WTC11 (cell line): ENCODE results near the gene OTULIN. TPM values are rescaled to one million over a fixed set of nuclear protein-coding genes. Genes with fewer than 3 reads are reported as not detected.

Source experiments
- ATAC-seq: fragments of 200-7000 bp; cut with Tn5 transposase; 2 replicates; pipeline ENCODE4 v1.10.0; 2021; ENCODE audit warnings: mild to moderate bottlenecking, moderate library complexity
- CTCF ChIA-PET: fragments of 300-600 bp; sonication (Branson Sonifier 250); formaldehyde crosslinking; loops from one replicate; lab custom pipeline; 2021; ENCODE audit warnings: antibody characterized with exemption; lab: Charles Lee
- POLR2A ChIA-PET: fragments of 350-600 bp; sonication (Branson Sonifier 250); formaldehyde crosslinking; loops from one replicate; lab custom pipeline; 2021; ENCODE audit warnings: antibody characterized with exemption; lab: Charles Lee
- DNase-seq: peaks from one replicate; pipeline ENCODE4 v3.0.0; 2021; ENCODE audit warnings: low spot score
- H3K27ac Mint-ChIP-seq: 2 replicates; pipeline ENCODE4 v1.8.0; 2021; ENCODE audit warnings: mixed read lengths
- H3K27me3 Mint-ChIP-seq: 2 replicates; pipeline ENCODE4 v1.8.0; 2021; ENCODE audit warnings: low read depth, mild to moderate bottlenecking, moderate library complexity, mixed read lengths
- H3K36me3 Mint-ChIP-seq: 2 replicates; pipeline ENCODE4 v1.8.0; 2021; ENCODE audit warnings: mixed read lengths
- H3K4me1 Mint-ChIP-seq: 2 replicates; pipeline ENCODE4 v1.8.0; 2022; ENCODE audit warnings: mixed read lengths
- H3K4me3 Mint-ChIP-seq: 2 replicates; pipeline ENCODE4 v1.8.0; 2021; ENCODE audit warnings: mild to moderate bottlenecking, moderate library complexity, mixed read lengths
- H3K9me3 Mint-ChIP-seq: 2 replicates; pipeline ENCODE4 v1.8.0; 2021; ENCODE audit warnings: mixed read lengths
- E2F4 ChIP-seq: sonication (generic); formaldehyde crosslinking; IDR thresholded peaks from 2 replicates; pipeline ENCODE4 v1.8.1; 2022; ENCODE audit warnings: low read depth, mild to moderate bottlenecking, moderate library complexity, missing genetic modification reagents, borderline replicate concordance
- ETV6 ChIP-seq: sonication (generic); formaldehyde crosslinking; IDR thresholded peaks from 2 replicates; pipeline ENCODE4 v1.8.1; 2022; ENCODE audit warnings: mild to moderate bottlenecking, missing genetic modification reagents
- FOXJ3 ChIP-seq: sonication (generic); formaldehyde crosslinking; IDR thresholded peaks from 2 replicates; pipeline ENCODE4 v1.9.0; 2021; ENCODE audit warnings: missing genetic modification reagents, mild to moderate bottlenecking, borderline replicate concordance
- FOXP1 ChIP-seq: sonication (generic); formaldehyde crosslinking; IDR thresholded peaks from 2 replicates; pipeline ENCODE4 v1.8.0; 2022; ENCODE audit warnings: missing genetic modification reagents, mild to moderate bottlenecking, moderate library complexity, borderline replicate concordance
- GRHL2 ChIP-seq: fragments of 250-450 bp; sonication (Bioruptor Pico); IDR thresholded peaks from 2 replicates; pipeline ENCODE4 v1.8.0; 2022; ENCODE audit warnings: mild to moderate bottlenecking, moderate library complexity; ENCODE audit not compliant: insufficient replicate concordance, severe bottlenecking
- JAZF1 ChIP-seq: fragments of 250-450 bp; sonication (Bioruptor Pico); IDR thresholded peaks from 2 replicates; pipeline ENCODE4 v1.9.0; 2021; ENCODE audit warnings: moderate library complexity, mild to moderate bottlenecking, inconsistent platforms
- NFATC4 ChIP-seq: fragments of 250-450 bp; sonication (Bioruptor Pico); IDR thresholded peaks from 2 replicates; pipeline ENCODE4 v1.9.0; 2021; ENCODE audit warnings: mild to moderate bottlenecking
- NFE2L1 ChIP-seq: sonication (generic); formaldehyde crosslinking; IDR thresholded peaks from 2 replicates; pipeline ENCODE4 v1.8.1; 2023; ENCODE audit warnings: missing genetic modification reagents
- NR1H2 ChIP-seq: sonication (generic); formaldehyde crosslinking; IDR thresholded peaks from 2 replicates; pipeline ENCODE4 v1.9.0; 2021; ENCODE audit warnings: mild to moderate bottlenecking, moderate library complexity, missing genetic modification reagents
- NR2C2 ChIP-seq: sonication (generic); formaldehyde crosslinking; IDR thresholded peaks from 2 replicates; pipeline ENCODE4 v1.8.0; 2022; ENCODE audit warnings: mild to moderate bottlenecking, missing genetic modification reagents
- NR3C1 ChIP-seq: sonication (generic); formaldehyde crosslinking; conservative IDR thresholded peaks from 2 replicates; pipeline ENCODE4 v1.8.1; 2023; ENCODE audit warnings: low read depth, mild to moderate bottlenecking, missing genetic modification reagents
- RELA ChIP-seq: sonication (generic); formaldehyde crosslinking; IDR thresholded peaks from 2 replicates; pipeline ENCODE4 v1.8.1; 2022; ENCODE audit warnings: missing genetic modification reagents, mild to moderate bottlenecking, borderline replicate concordance
- SMAD4 ChIP-seq: sonication (generic); formaldehyde crosslinking; IDR thresholded peaks from 2 replicates; pipeline ENCODE4 v1.8.0; 2022; ENCODE audit warnings: mild to moderate bottlenecking, missing genetic modification reagents
- SP1 ChIP-seq: sonication (generic); formaldehyde crosslinking; conservative IDR thresholded peaks from 2 replicates; pipeline ENCODE4 v1.8.1; 2022; ENCODE audit warnings: missing genetic modification reagents
- TCF7 ChIP-seq: sonication (generic); formaldehyde crosslinking; IDR thresholded peaks from 2 replicates; pipeline ENCODE4 v1.8.0; 2022; ENCODE audit warnings: mild to moderate bottlenecking, low read depth, missing genetic modification reagents, moderate library complexity
- TEAD1 ChIP-seq: sonication (generic); formaldehyde crosslinking; IDR thresholded peaks from 2 replicates; pipeline ENCODE4 v1.8.0; 2022; ENCODE audit warnings: mild to moderate bottlenecking, missing genetic modification reagents
- TP53 ChIP-seq: sonication (generic); formaldehyde crosslinking; IDR thresholded peaks from 2 replicates; pipeline ENCODE4 v1.8.1; 2023; ENCODE audit warnings: mild to moderate bottlenecking, missing genetic modification reagents
- ZMAT4 ChIP-seq: fragments of 250-450 bp; sonication (Bioruptor Pico); IDR thresholded peaks from 2 replicates; pipeline ENCODE4 v1.9.0; 2021; ENCODE audit warnings: mild to moderate bottlenecking
- ZNF219 ChIP-seq: sonication (generic); formaldehyde crosslinking; IDR thresholded peaks from 2 replicates; pipeline ENCODE4 v1.8.0; 2023; ENCODE audit warnings: missing genetic modification reagents, mild to moderate bottlenecking, borderline replicate concordance
- ZNF232 ChIP-seq: sonication (generic); formaldehyde crosslinking; IDR thresholded peaks from 2 replicates; pipeline ENCODE4 v1.8.0; 2022; ENCODE audit warnings: mild to moderate bottlenecking, missing genetic modification reagents
- ZNF281 ChIP-seq: sonication (generic); formaldehyde crosslinking; IDR thresholded peaks from 2 replicates; pipeline ENCODE4 v1.8.0; 2023; ENCODE audit warnings: mild to moderate bottlenecking, missing genetic modification reagents
- ZNF396 ChIP-seq: fragments of 250-450 bp; sonication (Bioruptor Pico); IDR thresholded peaks from 2 replicates; pipeline ENCODE4 v1.8.0; 2021; ENCODE audit warnings: mild to moderate bottlenecking, moderate library complexity, borderline replicate concordance
- ZNF532 ChIP-seq: fragments of 250-450 bp; sonication (Bioruptor Pico); IDR thresholded peaks from 2 replicates; pipeline ENCODE4 v1.9.0; 2021; ENCODE audit warnings: mild to moderate bottlenecking, borderline replicate concordance
- ZNF671 ChIP-seq: fragments of 250-450 bp; sonication (Bioruptor Pico); IDR thresholded peaks from 2 replicates; pipeline ENCODE4 v1.8.0; 2021; ENCODE audit warnings: mild to moderate bottlenecking
- total RNA-seq: library from RNA; stranded (reverse); gene quantifications from 3 replicates; pipeline ENCODE4 v1.2.3, GENCODE V29; 2021

The OTULIN gene
- total RNA-seq, 1 experiment from 2014 or later: 25.0 TPM

- CTCF ChIA-PET: no interaction called here
- ATAC-seq (no peak), DNase-seq (no peak)
- Mint-ChIP-seq H3K27ac (no peak overlapping the region), H3K9me3 (no peaks in the 10 kb centered on the region), H3K27me3 (no peaks in the 10 kb centered on the region), H3K4me1 (peaks cover 7% of the 10 kb centered on the region), H3K4me3 (no peak overlapping the region), H3K36me3 (peaks cover 21% of the 10 kb centered on the region)
- TF ChIP-seq JAZF1 (CRISPR knock-in tag): no peak
- no peak for TF ChIP-seq ZNF281 (CRISPR knock-in tag)
- TF ChIP-seq NFE2L1 (CRISPR knock-in tag): no peak
- TF ChIP-seq NR3C1 (CRISPR knock-in tag): no peak
- no peak for TF ChIP-seq NR1H2 (CRISPR knock-in tag)
- no peak for TF ChIP-seq NFATC4
- TF ChIP-seq NR2C2 (CRISPR knock-in tag): no peak
- TF ChIP-seq RELA (CRISPR knock-in tag): no peak
- no peak for TF ChIP-seq TEAD1 (CRISPR knock-in tag)
- no peak for TF ChIP-seq FOXJ3 (CRISPR knock-in tag)
- no peak for TF ChIP-seq TP53 (CRISPR knock-in tag)
- TF ChIP-seq ETV6 (CRISPR knock-in tag): no peak
- TF ChIP-seq ZNF396 (CRISPR knock-in tag): no peak
- TF ChIP-seq ZMAT4 (CRISPR knock-in tag): no peak
- TF ChIP-seq GRHL2 (CRISPR knock-in tag): no peak
- no peak for TF ChIP-seq SMAD4 (CRISPR knock-in tag)
- no peak for TF ChIP-seq SP1 (CRISPR knock-in tag)
- no peak for TF ChIP-seq TCF7 (CRISPR knock-in tag)
- no peak for TF ChIP-seq FOXP1 (CRISPR knock-in tag)
- no peak for TF ChIP-seq ZNF232 (CRISPR knock-in tag)
- POLR2A ChIA-PET: interaction anchor here (0.7 kb wide), 1 partner anchor 209 kb away, joined by 3 read pairs; no protein-coding TSS in a partner anchor
These were observed 16.8 kb downstream of the OTULIN start for GRCh38 chr5:14681236-14681752.

GRCh38 chr5:14683906-14684455, 19.5 kb downstream of the OTULIN start:
- Mint-ChIP-seq H3K4me1 (peaks cover 6% of the 10 kb centered on the region), H3K36me3 (peaks cover 33% of the 10 kb centered on the region), H3K27me3 (no peaks in the 10 kb centered on the region), H3K4me3 (no peak overlapping the region), H3K9me3 (no peaks in the 10 kb centered on the region), H3K27ac (no peak overlapping the region)
- ChIA-PET CTCF (interaction anchor here (1.0 to 4.0 kb wide), 4 partner anchors 10 to 319 kb away, joined by 3 to 28 read pairs (median 9); no protein-coding TSS in a partner anchor), POLR2A (no interaction called here)
- DNase-seq (no peak), ATAC-seq (no peak)
- TF ChIP-seq ZNF219 (CRISPR knock-in tag) (no peak), NFATC4 (no peak), ZNF281 (CRISPR knock-in tag) (no peak), NR2C2 (CRISPR knock-in tag) (no peak), ZNF532 (CRISPR knock-in tag) (no peak), SMAD4 (CRISPR knock-in tag) (no peak), ZNF671 (no peak), E2F4 (CRISPR knock-in tag) (no peak)
